HepG2 (cell line): ENCODE results near the gene TMEM38A. TPM values are rescaled to one million over a fixed set of nuclear protein-coding genes. Genes with fewer than 3 reads are reported as not detected.

Source experiments
- AGO2 ChIP-seq: fragments of 200-400 bp; formaldehyde crosslinking; optimal IDR thresholded peaks from 2 replicates; pipeline ENCODE3; 2017; ENCODE audit warnings: mild to moderate bottlenecking, low read depth, low read length, moderate library complexity
- ATM ChIP-seq: fragments of 450-650 bp; IDR thresholded peaks from 2 replicates; pipeline ENCODE4 v1.7.1; 2017; ENCODE audit warnings: mild to moderate bottlenecking, borderline replicate concordance
- EEA1 ChIP-seq: sonication (generic); formaldehyde crosslinking; IDR thresholded peaks from 2 replicates; pipeline ENCODE4 v1.5.1; 2020; ENCODE audit warnings: mild to moderate bottlenecking, missing genetic modification reagents, borderline replicate concordance
- FOSL1 ChIP-seq: sonication (generic); formaldehyde crosslinking; IDR thresholded peaks from 2 replicates; pipeline ENCODE4 v1.9.0; 2021; ENCODE audit warnings: missing genetic modification reagents, borderline replicate concordance
- FOXP1 ChIP-seq, 2 experiments: fragments of 450-650 bp in 1 of 2; IDR thresholded peaks; 2 replicates each; pipeline ENCODE4 v1.6.1; 2017 to 2018; ENCODE audit warnings: antibody characterized with exemption in 1 of 2
- HMG20B ChIP-seq: conservative IDR thresholded peaks from 2 replicates; pipeline ENCODE4 v1.6.1; 2016; ENCODE audit warnings: missing genetic modification reagents, missing compliant biosample characterization
- JARID2 ChIP-seq: sonication (generic); formaldehyde crosslinking; IDR thresholded peaks from 2 replicates; pipeline ENCODE4 v1.8.1; 2023; ENCODE audit warnings: missing genetic modification reagents, inconsistent platforms; ENCODE audit not compliant: insufficient replicate concordance
- KDM5A ChIP-seq: fragments of 200-600 bp; sonication (generic); IDR thresholded peaks from 2 replicates; pipeline ENCODE4 v1.7.0; 2018; ENCODE audit warnings: antibody characterized with exemption, mild to moderate bottlenecking, low read length, borderline replicate concordance
- MAF1 ChIP-seq: sonication (generic); formaldehyde crosslinking; IDR thresholded peaks from 2 replicates; pipeline ENCODE4 v1.5.0; 2020; ENCODE audit warnings: missing genetic modification reagents, borderline replicate concordance
- MLX ChIP-seq: IDR thresholded peaks from 2 replicates; pipeline ENCODE4 v1.6.1; 2016
- RARA ChIP-seq: IDR thresholded peaks from 2 replicates; pipeline ENCODE4 v1.6.1; 2016; ENCODE audit warnings: missing genetic modification reagents, missing compliant biosample characterization
- TEF ChIP-seq: sonication (generic); formaldehyde crosslinking; IDR thresholded peaks from 2 replicates; pipeline ENCODE4 v1.5.0; 2020; ENCODE audit warnings: missing genetic modification reagents
- TOPORS ChIP-seq: sonication (generic); formaldehyde crosslinking; IDR thresholded peaks from 2 replicates; pipeline ENCODE4 v1.8.0; 2023; ENCODE audit warnings: mild to moderate bottlenecking, missing genetic modification reagents
- ZNF550 ChIP-seq: sonication (generic); formaldehyde crosslinking; IDR thresholded peaks from 2 replicates; pipeline ENCODE4 v1.4.0; 2020; ENCODE audit warnings: mild to moderate bottlenecking, missing genetic modification reagents, borderline replicate concordance
- ZNF670 ChIP-seq: sonication (generic); formaldehyde crosslinking; IDR thresholded peaks from 2 replicates; pipeline ENCODE4 v1.8.0; 2022; ENCODE audit warnings: mild to moderate bottlenecking, missing genetic modification reagents, borderline replicate concordance
- ZNF674 ChIP-seq: sonication (generic); formaldehyde crosslinking; IDR thresholded peaks from 2 replicates; pipeline ENCODE4 v1.5.0; 2020; ENCODE audit warnings: low read depth, mild to moderate bottlenecking, missing genetic modification reagents
- ZNF83 ChIP-seq: sonication (generic); formaldehyde crosslinking; IDR thresholded peaks from 2 replicates; pipeline ENCODE4 v1.4.0; 2020; ENCODE audit warnings: missing genetic modification reagents, mild to moderate bottlenecking, borderline replicate concordance
- ZNF839 ChIP-seq: sonication (generic); formaldehyde crosslinking; IDR thresholded peaks from 2 replicates; pipeline ENCODE4 v1.4.0; 2020; ENCODE audit warnings: missing genetic modification reagents, mild to moderate bottlenecking, borderline replicate concordance
- polyA plus RNA-seq, 8 experiments: library from polyadenylated mRNA; depleted of rRNA in 3 of 8; stranded (reverse) in 7 of 8; unstranded in 1 of 8; fragments of >200 nt; fragmentation: Illumina TruSeq in 4 of 8; extraction: Trizol in 4 of 8; gene quantifications; 2 replicates each; pipeline versions ENCODE4 v1.2.1 to v1.2.3, GENCODE V29; 2011 to 2016; ENCODE audit warnings: low read depth in 4 of 8, missing spikeins in 1 of 8, mixed read lengths in 1 of 8; ENCODE audit not compliant: insufficient read depth in 1 of 8
- total RNA-seq, 5 experiments: library from RNA; depleted of rRNA; stranded (reverse); fragments of >200 nt; fragmentation: Illumina TruSeq; extraction: Trizol; gene quantifications; 2 replicates each; pipeline ENCODE4 v1.2.3, GENCODE V29; 2016; ENCODE audit warnings: low read depth in 1 of 5
- TF ChIP-seq, protein P1 (sequence below): sonication (generic); formaldehyde crosslinking; IDR thresholded peaks from 2 replicates; pipeline ENCODE4 v1.4.0; 2020; ENCODE audit warnings: missing genetic modification reagents; ENCODE audit errors: not compliant biosample characterization
- TF ChIP-seq, protein P2 (sequence below): sonication (generic); formaldehyde crosslinking; IDR thresholded peaks from 2 replicates; pipeline ENCODE4 v1.4.0; 2020; ENCODE audit warnings: missing genetic modification reagents, borderline replicate concordance
- TF ChIP-seq, protein P3 (sequence below): sonication (generic); formaldehyde crosslinking; IDR thresholded peaks from 2 replicates; pipeline ENCODE4 v1.4.0; 2020; ENCODE audit warnings: mild to moderate bottlenecking, missing genetic modification reagents
- TF ChIP-seq, protein P4 (sequence below): sonication (generic); formaldehyde crosslinking; IDR thresholded peaks from 2 replicates; pipeline ENCODE4 v1.8.0; 2022; ENCODE audit warnings: mild to moderate bottlenecking, missing genetic modification reagents

Gene TMEM38A
- total and polyA plus RNA-seq, 2 of the 13 experiments (the other 11 are each of a cell fraction or from before 2014, with no cell fraction given), result 4.8 to 6.8 TPM

DNA sequence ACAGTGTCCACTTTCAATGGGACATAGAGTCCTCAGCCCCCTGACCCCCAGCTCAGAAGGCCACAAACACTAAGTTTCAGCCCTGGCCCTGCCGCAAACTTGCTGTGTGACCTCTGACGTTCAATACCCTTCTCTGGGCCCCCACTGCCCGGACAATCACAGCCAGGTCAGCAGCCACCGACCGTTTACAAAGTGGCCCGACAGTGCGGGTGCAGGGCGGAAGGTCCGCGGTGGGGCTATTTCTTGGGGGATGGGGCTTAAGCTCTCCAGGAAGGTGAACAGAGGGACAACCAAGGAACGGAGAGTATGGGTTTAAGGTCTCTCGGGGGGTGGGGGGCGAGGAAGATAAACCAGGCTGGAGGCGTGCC is 1.5 kb upstream of the TMEM38A start (continued):
- TF ChIP-seq TEF (CRISPR knock-in tag) (0 out of 2 replicates have a peak, but pooled peaks have one; percentile 9), ZNF674 (no peak), MAF1 (0 out of 2 replicates have a peak, but pooled peaks have one; percentile 34), JARID2 (CRISPR knock-in tag) (no peak), MLX (CRISPR knock-in tag) (no peak), EEA1 (CRISPR knock-in tag) (no peak), ZNF83 (CRISPR knock-in tag) (no peak), HMG20B (CRISPR knock-in tag) (no peak), ZNF670 (CRISPR knock-in tag) (0 out of 2 replicates have a peak, but pooled peaks have one; percentile 62), ATM (no peak), AGO2 (peak; percentile 39), RARA (CRISPR knock-in tag) (no peak), ZNF839 (no peak), FOXP1 (IDR thresholded peaks at IDR 0.05) (no peak), FOXP1 (CRISPR knock-in tag; IDR thresholded peaks at IDR 0.05) (no peak), TOPORS (CRISPR knock-in tag) (no peak), ZNF550 (no peak), FOSL1 (CRISPR knock-in tag) (no peak), KDM5A (0 out of 2 replicates have a peak, but pooled peaks have one; percentile 73)
- TF ChIP-seq, protein P1, sequence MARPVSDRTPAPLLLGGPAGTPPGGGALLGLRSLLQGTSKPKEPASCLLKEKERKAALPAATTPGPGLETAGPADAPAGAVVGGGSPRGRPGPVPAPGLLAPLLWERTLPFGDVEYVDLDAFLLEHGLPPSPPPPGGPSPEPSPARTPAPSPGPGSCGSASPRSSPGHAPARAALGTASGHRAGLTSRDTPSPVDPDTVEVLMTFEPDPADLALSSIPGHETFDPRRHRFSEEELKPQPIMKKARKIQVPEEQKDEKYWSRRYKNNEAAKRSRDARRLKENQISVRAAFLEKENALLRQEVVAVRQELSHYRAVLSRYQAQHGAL (CRISPR knock-in tag), result no peak
- TF ChIP-seq, protein P2, sequence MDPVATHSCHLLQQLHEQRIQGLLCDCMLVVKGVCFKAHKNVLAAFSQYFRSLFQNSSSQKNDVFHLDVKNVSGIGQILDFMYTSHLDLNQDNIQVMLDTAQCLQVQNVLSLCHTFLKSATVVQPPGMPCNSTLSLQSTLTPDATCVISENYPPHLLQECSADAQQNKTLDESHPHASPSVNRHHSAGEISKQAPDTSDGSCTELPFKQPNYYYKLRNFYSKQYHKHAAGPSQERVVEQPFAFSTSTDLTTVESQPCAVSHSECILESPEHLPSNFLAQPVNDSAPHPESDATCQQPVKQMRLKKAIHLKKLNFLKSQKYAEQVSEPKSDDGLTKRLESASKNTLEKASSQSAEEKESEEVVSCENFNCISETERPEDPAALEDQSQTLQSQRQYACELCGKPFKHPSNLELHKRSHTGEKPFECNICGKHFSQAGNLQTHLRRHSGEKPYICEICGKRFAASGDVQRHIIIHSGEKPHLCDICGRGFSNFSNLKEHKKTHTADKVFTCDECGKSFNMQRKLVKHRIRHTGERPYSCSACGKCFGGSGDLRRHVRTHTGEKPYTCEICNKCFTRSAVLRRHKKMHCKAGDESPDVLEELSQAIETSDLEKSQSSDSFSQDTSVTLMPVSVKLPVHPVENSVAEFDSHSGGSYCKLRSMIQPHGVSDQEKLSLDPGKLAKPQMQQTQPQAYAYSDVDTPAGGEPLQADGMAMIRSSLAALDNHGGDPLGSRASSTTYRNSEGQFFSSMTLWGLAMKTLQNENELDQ (CRISPR knock-in tag), result no peak
- TF ChIP-seq, protein P3, sequence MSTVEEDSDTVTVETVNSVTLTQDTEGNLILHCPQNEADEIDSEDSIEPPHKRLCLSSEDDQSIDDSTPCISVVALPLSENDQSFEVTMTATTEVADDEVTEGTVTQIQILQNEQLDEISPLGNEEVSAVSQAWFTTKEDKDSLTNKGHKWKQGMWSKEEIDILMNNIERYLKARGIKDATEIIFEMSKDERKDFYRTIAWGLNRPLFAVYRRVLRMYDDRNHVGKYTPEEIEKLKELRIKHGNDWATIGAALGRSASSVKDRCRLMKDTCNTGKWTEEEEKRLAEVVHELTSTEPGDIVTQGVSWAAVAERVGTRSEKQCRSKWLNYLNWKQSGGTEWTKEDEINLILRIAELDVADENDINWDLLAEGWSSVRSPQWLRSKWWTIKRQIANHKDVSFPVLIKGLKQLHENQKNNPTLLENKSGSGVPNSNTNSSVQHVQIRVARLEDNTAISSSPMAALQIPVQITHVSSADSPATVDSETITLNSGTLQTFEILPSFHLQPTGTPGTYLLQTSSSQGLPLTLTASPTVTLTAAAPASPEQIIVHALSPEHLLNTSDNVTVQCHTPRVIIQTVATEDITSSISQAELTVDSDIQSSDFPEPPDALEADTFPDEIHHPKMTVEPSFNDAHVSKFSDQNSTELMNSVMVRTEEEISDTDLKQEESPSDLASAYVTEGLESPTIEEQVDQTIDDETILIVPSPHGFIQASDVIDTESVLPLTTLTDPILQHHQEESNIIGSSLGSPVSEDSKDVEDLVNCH (CRISPR knock-in tag), result no peak
- TF ChIP-seq, protein P4, sequence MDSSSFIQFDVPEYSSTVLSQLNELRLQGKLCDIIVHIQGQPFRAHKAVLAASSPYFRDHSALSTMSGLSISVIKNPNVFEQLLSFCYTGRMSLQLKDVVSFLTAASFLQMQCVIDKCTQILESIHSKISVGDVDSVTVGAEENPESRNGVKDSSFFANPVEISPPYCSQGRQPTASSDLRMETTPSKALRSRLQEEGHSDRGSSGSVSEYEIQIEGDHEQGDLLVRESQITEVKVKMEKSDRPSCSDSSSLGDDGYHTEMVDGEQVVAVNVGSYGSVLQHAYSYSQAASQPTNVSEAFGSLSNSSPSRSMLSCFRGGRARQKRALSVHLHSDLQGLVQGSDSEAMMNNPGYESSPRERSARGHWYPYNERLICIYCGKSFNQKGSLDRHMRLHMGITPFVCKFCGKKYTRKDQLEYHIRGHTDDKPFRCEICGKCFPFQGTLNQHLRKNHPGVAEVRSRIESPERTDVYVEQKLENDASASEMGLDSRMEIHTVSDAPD, result no peak
